Cardiac fibroblast (primary cell): ENCODE data around the gene ERFE.

ENCODE experiments used
- DNase-seq, 2 donors: peaks; one replicate each; pipeline versions ENCODE4 v3.0.0 to v3.0.0-alpha.2; 2010; ENCODE audit warnings: low read depth in 2 of 2
- H3K4me3 ChIP-seq, 2 donors: replicated peaks in 1 of 2; 1 replicate in 1 of 2; 2 replicates in 1 of 2; pipeline ENCODE4 v1.5.1; 2011; ENCODE audit warnings: low read depth in 2 of 2, low read length in 2 of 2, mild to moderate bottlenecking in 2 of 2, moderate library complexity in 1 of 2
- TF ChIP-seq, protein P1 (sequence below): IDR thresholded peaks from one replicate; pipeline ENCODE4 v1.5.1; 2011; ENCODE audit warnings: low read depth, mild to moderate bottlenecking, low read length, inconsistent platforms

Gene ERFE

DNA sequence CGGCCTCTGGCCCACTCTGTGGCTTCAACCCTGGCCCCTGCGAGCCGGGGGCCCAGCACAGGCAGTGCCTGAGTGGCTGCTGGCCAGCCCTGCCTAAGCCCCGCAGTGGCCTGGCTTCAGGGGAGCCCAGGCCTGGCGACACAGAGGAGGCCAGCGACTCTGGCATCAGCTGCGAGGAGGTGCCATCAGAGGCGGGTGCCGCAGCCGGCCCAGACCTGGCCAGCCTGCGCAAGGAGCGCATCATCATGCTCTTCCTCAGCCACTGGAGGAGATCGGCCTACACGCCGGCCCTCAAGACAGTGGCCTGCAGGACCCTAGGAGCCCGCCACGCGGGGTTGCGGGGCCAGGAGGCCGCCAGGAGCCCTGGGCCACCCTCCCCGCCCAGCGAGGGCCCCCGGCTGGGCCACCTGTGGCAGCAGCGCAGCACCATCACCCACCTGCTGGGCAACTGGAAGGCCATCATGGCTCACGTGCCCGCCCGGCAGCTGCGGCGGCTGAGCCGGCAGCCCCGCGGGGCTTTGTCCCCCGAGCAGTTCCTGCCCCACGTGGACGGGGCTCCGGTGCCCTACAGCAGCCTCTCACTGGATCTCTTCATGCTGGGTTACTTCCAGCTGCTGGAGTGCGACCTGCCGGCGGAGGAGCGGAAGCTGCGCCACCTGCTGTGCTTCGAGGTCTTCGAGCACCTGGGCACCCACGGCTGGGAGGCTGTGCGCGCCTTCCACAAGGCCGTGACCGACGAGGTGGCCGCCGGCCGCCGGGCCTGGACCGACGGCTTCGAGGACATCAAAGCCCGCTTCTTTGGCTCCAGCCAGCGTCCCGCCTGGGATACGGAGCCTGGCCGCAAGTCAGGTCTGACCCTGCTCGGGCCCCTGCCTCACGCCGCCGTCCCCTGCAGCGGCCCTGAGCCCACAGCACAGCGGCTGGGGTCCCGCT lies 27.8 kb upstream of the ERFE start:
- TF ChIP-seq, protein P1, sequence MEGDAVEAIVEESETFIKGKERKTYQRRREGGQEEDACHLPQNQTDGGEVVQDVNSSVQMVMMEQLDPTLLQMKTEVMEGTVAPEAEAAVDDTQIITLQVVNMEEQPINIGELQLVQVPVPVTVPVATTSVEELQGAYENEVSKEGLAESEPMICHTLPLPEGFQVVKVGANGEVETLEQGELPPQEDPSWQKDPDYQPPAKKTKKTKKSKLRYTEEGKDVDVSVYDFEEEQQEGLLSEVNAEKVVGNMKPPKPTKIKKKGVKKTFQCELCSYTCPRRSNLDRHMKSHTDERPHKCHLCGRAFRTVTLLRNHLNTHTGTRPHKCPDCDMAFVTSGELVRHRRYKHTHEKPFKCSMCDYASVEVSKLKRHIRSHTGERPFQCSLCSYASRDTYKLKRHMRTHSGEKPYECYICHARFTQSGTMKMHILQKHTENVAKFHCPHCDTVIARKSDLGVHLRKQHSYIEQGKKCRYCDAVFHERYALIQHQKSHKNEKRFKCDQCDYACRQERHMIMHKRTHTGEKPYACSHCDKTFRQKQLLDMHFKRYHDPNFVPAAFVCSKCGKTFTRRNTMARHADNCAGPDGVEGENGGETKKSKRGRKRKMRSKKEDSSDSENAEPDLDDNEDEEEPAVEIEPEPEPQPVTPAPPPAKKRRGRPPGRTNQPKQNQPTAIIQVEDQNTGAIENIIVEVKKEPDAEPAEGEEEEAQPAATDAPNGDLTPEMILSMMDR: no peak
- no peak for DNase-seq
- no peak overlapping the region for H3K4me3 ChIP-seq

DNA sequence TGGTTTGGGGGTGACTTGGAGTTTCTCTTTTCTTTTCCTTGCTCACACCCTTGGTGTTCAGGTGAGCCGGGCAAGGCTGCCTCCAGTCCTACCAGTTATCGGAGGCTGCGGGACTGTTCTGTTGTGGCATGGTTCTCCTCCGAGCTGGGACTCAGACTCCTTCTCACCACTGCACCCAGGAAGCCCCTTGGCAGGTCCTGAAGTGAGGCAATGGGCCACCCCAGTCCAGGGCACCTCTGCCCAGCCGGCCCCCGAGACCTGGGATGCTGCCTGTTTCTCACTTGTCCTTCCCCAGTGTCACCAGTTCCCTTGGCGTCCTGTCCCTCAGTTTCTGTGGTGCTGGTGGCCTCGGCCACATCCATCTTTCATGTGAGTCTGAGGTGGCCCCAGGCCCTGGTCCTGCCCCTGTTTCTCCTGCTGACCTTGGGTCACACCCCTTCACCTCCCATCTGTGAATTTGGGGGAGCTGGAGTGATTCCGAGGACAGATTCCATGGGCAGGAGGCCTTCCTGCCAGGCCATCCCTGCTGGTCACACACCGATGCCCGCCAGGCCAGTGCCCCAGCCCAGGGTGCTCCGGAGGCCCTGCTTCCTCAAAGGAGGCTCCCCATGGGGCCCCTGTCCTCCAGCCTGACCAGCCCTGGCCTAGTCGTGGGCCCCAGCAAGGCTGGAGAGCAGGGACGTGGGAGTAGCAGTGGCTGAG lies 26.9 kb upstream of the ERFE start:
- TF ChIP-seq, protein P1: no peak
- DNase-seq: no peak
- H3K4me3 ChIP-seq: no peak overlapping the region

DNA sequence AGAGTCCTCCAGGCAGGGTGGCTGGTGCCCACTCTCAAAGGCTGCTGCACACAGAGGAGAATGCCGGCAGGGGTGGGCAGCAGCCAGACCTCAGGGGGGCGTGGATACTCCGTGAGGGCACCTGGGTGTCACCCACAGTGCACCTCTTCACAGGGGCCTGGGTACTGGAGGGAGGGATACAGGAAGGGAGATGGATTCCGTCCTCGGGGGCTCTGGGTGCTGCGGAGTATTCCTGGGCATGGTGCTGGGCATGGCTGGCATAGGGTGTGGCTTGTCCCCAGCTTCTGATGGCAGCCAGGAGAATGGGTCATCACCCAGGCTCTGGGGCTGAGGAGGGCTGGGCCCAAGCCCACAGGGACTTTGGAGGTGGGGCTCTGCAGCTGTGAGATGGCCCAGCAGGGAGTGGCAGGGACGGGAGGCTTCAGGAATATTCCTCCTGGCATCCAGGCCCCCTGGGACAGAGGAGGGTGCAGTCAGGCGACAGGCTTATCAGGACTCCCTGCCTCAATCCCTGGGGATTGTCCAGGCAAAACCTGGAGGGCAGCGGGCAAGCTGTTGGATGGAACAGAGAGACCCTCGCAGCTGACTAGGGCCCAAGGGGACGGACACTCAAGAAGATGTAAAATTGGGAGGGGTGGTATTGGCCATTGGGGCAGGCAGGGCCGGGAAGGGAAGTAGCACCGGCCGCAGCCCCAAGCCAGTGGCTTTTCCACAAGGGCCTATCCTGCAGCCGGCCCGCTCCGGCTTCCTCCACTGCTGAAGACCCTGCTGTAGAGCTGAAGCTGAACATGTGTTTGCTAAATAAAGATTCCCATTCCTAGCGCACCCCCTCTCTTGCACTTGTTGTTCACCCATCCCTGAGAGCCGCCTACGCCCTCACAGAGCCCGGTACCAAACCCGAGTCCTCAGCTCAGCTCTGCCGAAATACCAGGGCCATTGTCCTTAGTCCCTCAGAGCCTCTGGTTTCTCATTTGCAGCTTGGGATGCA lies 26.0 kb upstream of the ERFE start:
- TF ChIP-seq, protein P1: no peak
- no peak for DNase-seq
- no peak overlapping the region for H3K4me3 ChIP-seq

DNA sequence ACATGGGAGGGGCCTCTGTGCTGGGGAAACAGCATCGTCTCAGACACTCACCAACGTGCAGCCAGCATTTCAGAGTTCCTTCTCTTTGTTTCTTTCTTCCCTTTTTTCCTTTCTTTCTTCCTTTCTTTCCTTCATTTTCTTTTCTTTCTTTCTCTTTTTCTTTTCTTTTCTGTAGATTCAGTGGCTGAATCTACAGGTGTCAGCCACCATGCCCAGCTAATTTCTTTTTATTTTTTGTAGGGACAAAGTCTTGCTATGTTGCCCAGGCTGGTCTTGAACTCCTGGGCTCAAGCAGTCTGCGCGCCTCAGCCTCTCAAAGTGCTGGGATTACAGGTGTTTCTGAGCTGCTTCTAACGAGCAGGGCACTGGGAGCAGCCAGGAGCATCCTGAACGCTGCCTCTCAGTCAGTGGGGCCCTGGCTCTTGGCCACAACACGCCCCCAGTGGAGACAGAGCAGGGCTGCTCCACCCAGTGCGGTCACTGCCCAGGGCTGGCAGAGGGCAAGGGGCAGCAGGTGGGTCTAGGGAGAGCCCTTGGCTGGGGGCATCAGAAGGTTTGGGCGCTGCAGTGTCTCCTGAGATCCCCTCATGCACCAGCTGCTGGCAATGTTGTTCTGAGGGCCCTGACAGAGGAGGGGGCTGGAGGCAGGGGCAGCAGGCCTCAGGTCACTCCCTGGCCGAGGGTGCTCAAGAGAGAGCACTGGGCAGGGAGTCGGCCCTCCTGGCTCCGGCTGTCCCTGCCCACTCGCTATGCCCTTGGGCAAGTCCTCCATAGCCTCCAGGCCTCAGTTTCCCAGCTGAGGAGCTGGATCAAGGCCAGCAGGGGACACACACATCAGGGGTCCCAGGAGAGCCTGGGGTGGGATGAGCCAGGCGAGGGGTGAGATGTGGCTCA lies 25.0 kb upstream of the ERFE start:
- H3K4me3 ChIP-seq: no peak overlapping the region
- no peak for DNase-seq
- TF ChIP-seq, protein P1: no peak

DNA sequence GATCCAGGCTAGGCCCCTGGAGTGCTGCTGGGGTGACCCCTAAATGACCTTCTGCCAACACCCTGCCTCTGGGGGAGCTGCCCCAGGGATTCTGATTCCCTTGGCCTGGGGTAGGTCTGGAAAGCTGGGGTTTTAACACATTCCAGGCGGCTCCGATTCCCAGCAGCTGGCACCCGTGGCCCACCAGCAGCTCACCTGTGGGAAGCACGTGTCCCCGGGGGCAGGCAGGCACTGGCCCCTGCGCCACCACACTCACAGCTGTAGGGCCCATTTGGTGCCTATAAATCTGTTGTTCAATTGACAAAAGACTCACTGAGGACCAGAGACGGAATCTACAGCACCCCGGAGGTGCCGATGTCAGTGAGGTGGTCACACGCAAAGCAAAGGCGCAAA lies 24.4 kb upstream of the ERFE start:
- H3K4me3 ChIP-seq: no peak overlapping the region
- no peak for DNase-seq
- TF ChIP-seq, protein P1: no peak
